Stimulated activated CD4-positive, alpha-beta T cell treated with anti-CD3 and anti-CD28 coated beads, Interleukin-1b, Interleukin-23, amount 100 ng/mL, for 1 hour (primary cell): ENCODE measurements around the gene DNPH1.

Source experiments
- DNase-seq, 2 donors: peaks; one replicate each; pipeline ENCODE4 v3.0.0-alpha.2; 2020; ENCODE audit warnings: low read depth in 2 of 2

The DNPH1 gene

GRCh38 chr6:43228951-43229802, at the start of gene DNPH1:
Gene DNPH1 (minus strand): TSS chr6:43229481. CDS start chr6:43229456, 25 bp downstream.
- peak; percentile 51 to 64 for DNase-seq

GRCh38 chr6:43278524-43279078, 49.3 kb upstream of the DNPH1 start:
- no peak for DNase-seq

- no peak for DNase-seq
Observed at GRCh38 chr6:43277643-43278523, 48.6 kb upstream of the DNPH1 start.

- no peak for DNase-seq
Observed at GRCh38 chr6:43277306-43277642, 48.0 kb upstream of the DNPH1 start.

GRCh38 chr6:43276577-43277305, 47.5 kb upstream of the DNPH1 start:
- no peak for DNase-seq

- DNase-seq, result no peak
Observed at GRCh38 chr6:43275801-43276576, 46.7 kb upstream of the DNPH1 start.

GRCh38 chr6:43274916-43275597, 45.8 kb upstream of the DNPH1 start:
- DNase-seq, result peak in 1 of 2 donors; percentile 13

GRCh38 chr6:43274127-43274915, 45.0 kb upstream of the DNPH1 start:
- no peak for DNase-seq

GRCh38 chr6:43273707-43274106, 44.4 kb upstream of the DNPH1 start:
- DNase-seq, result no peak

GRCh38 chr6:43271944-43272343, 42.7 kb upstream of the DNPH1 start:
- no peak for DNase-seq

- no peak for DNase-seq
Observed at GRCh38 chr6:43271103-43271815, 42.0 kb upstream of the DNPH1 start.

GRCh38 chr6:43269273-43270007, 40.2 kb upstream of the DNPH1 start:
- DNase-seq, result peak in 1 of 2 donors; percentile 21

- DNase-seq, result no peak
Observed at GRCh38 chr6:43268782-43269272, 39.5 kb upstream of the DNPH1 start.

GRCh38 chr6:43268355-43268700, 39.0 kb upstream of the DNPH1 start:
- DNase-seq, result no peak

- no peak for DNase-seq
Observed at GRCh38 chr6:43267619-43268354, 38.5 kb upstream of the DNPH1 start.

GRCh38 chr6:43265564-43265963, 36.3 kb upstream of the DNPH1 start:
- DNase-seq, result no peak

GRCh38 chr6:43264599-43265145, 35.4 kb upstream of the DNPH1 start:
- no peak for DNase-seq
